ENCODE data around the gene CIDEB. TPM values are rescaled to one million over a fixed set of nuclear protein-coding genes. Genes with fewer than 3 reads are reported as not detected.

The CIDEB gene
- total RNA-seq, 1 experiment from 2014 or later, result not detected

GRCh38 chr14:24315243-24315806, 7.5 kb upstream of the CIDEB start:
- Histone ChIP-seq H3K9me3 (ENCODE audit: insufficient read depth, low read depth) (no peaks in the 10 kb centered on the region), H3K79me2 (ENCODE audit: low read depth) (no peaks in the 10 kb centered on the region), H2AFZ (no peak overlapping the region), H3K27ac (no peak overlapping the region), H3K4me3 (no peak overlapping the region), H3K27me3 (ENCODE audit: insufficient read depth, low read depth) (no peaks in the 10 kb centered on the region), H3F3A (ENCODE audit: insufficient read depth, low read depth) (no peaks in the 10 kb centered on the region; the same call in 1 of the 2 replicates), H3K4me2 (no peak overlapping the region), H3K9me2 (ENCODE audit: insufficient read depth) (no peaks in the 10 kb centered on the region), H3K4me1 (replicated peaks; ENCODE audit: insufficient read depth) (no peaks in the 10 kb centered on the region), H3K36me3 (ENCODE audit: low read depth) (no peaks in the 10 kb centered on the region), H4K20me1 (ENCODE audit: insufficient read depth) (no peaks in the 10 kb centered on the region)
- intact Hi-C loops (cut with micrococcal nuclease; ENCODE audit: unreplicated experiment), result no loop called here
- no peak for DNase-seq
- no peak for TF ChIP-seq CTCF (conservative IDR thresholded peaks at IDR 0.05)
- no peak for TF ChIP-seq EZH2 (IDR thresholded peaks at IDR 0.05; ENCODE audit: low read depth)
- ChIA-PET POLR2A (ENCODE audit: unreplicated experiment) (no interaction called here), CTCF (no interaction called here)
- no TSS peak for BruUV-seq (replicated peaks)

GRCh38 chr14:24314377-24315193, 6.8 kb upstream of the CIDEB start:
- H3K79me2 ChIP-seq (ENCODE audit: low read depth), result no peaks in the 10 kb centered on the region
- no peak overlapping the region for H3K27ac ChIP-seq
- no TSS peak for BruUV-seq (replicated peaks)
- H3K27me3 ChIP-seq (ENCODE audit: insufficient read depth, low read depth), result no peaks in the 10 kb centered on the region
- intact Hi-C loops (cut with micrococcal nuclease; ENCODE audit: unreplicated experiment), result no loop called here
- H3F3A ChIP-seq (ENCODE audit: insufficient read depth, low read depth), result no peaks in the 10 kb centered on the region; the same call in 1 of the 2 replicates
- no peaks in the 10 kb centered on the region for H3K4me1 ChIP-seq (replicated peaks; ENCODE audit: insufficient read depth)
- H3K9me3 ChIP-seq (ENCODE audit: insufficient read depth, low read depth), result no peaks in the 10 kb centered on the region
- no peak overlapping the region for H2AFZ ChIP-seq
- H4K20me1 ChIP-seq (ENCODE audit: insufficient read depth), result no peaks in the 10 kb centered on the region
- H3K4me2 ChIP-seq, result no peak overlapping the region
- no peak overlapping the region for H3K4me3 ChIP-seq
- no peak for TF ChIP-seq EZH2 (IDR thresholded peaks at IDR 0.05; ENCODE audit: low read depth)
- no peak for TF ChIP-seq CTCF (conservative IDR thresholded peaks at IDR 0.05)
- DNase-seq, result no peak
- ChIA-PET CTCF (no interaction called here), POLR2A (ENCODE audit: unreplicated experiment) (interaction anchor here (0.7 kb wide), 1 partner anchor 101 kb away, joined by 4 read pairs; no protein-coding TSS in a partner anchor)
- H3K9me2 ChIP-seq (ENCODE audit: insufficient read depth), result no peaks in the 10 kb centered on the region
- no peaks in the 10 kb centered on the region for H3K36me3 ChIP-seq (ENCODE audit: low read depth)

GRCh38 chr14:24313913-24314312, 6.1 kb upstream of the CIDEB start:
- TF ChIP-seq EZH2 (IDR thresholded peaks at IDR 0.05; ENCODE audit: low read depth) (no peak), CTCF (conservative IDR thresholded peaks at IDR 0.05) (no peak)
- Histone ChIP-seq H3K4me2 (no peak overlapping the region), H2AFZ (no peak overlapping the region), H3K9me2 (ENCODE audit: insufficient read depth) (no peaks in the 10 kb centered on the region), H3K4me3 (no peak overlapping the region), H3K9me3 (ENCODE audit: insufficient read depth, low read depth) (no peaks in the 10 kb centered on the region), H3K79me2 (ENCODE audit: low read depth) (no peaks in the 10 kb centered on the region), H3F3A (ENCODE audit: insufficient read depth, low read depth) (no peaks in the 10 kb centered on the region; the same call in 1 of the 2 replicates), H4K20me1 (ENCODE audit: insufficient read depth) (no peaks in the 10 kb centered on the region), H3K27ac (no peak overlapping the region), H3K27me3 (ENCODE audit: insufficient read depth, low read depth) (no peaks in the 10 kb centered on the region), H3K4me1 (replicated peaks; ENCODE audit: insufficient read depth) (no peaks in the 10 kb centered on the region), H3K36me3 (ENCODE audit: low read depth) (no peaks in the 10 kb centered on the region)
- no peak for DNase-seq
- intact Hi-C loops (cut with micrococcal nuclease; ENCODE audit: unreplicated experiment), result no loop called here
- no TSS peak for BruUV-seq (replicated peaks)
- ChIA-PET POLR2A (ENCODE audit: unreplicated experiment) (interaction anchor here (0.7 kb wide), 1 partner anchor 102 kb away, joined by 4 read pairs; no protein-coding TSS in a partner anchor), CTCF (no interaction called here)

Measured in PC-9 (cell line).